NOMO-1 treated with dmso at 0.1 percent for 144 hours (cell line): ENCODE data around the gene CCDC91.

ENCODE experiments used
- DNase-seq: peaks from one replicate; lab custom pipeline; 2025; ENCODE audit not compliant: unreplicated experiment; lab: John Stamatoyannopoulos, UW

The CCDC91 gene, protein sequence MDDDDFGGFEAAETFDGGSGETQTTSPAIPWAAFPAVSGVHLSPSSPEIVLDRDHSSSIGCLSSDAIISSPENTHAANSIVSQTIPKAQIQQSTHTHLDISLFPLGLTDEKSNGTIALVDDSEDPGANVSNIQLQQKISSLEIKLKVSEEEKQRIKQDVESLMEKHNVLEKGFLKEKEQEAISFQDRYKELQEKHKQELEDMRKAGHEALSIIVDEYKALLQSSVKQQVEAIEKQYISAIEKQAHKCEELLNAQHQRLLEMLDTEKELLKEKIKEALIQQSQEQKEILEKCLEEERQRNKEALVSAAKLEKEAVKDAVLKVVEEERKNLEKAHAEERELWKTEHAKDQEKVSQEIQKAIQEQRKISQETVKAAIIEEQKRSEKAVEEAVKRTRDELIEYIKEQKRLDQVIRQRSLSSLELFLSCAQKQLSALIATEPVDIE

DNA sequence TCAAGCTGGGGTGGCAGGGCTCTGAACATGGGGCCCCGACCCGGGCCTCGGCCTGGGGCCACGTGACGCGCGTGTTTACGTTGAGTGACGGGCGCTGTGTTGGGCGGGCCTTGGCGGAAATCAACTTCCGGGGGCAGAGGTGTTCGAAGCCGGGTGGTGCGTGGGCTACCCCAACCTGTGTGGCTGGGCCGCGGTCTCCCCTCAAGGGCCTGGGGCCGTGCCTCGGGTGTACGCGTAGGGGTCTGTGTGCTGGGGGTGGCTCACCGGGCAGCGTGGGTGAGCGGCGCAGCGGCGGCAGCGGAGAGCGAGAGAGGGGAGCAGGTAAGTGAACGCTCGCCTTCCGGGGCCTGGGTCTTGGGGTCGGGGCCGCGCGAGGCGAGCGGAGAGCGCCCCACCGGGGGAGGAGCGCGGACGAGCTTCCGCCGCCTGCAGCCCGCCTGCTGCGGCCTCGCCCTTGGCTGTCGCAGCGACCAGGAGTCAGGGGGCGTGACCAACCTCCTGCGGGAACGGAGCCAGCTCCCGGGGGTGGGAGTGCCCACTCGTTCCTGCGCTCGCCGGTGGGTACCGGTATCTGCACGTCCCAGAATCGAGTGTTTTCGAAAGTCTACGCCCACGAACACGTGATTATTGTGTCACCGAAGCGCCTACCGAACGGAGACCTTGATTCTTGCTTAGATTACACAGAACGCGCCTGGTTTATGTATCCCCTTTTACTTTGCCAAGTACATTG lies at the start of gene CCDC91:
Gene CCDC91, plus strand, starts transcription at position 136 of the 730 bp plus-strand sequence. CDS start 66,760 bp downstream, outside the sequence.
- DNase-seq: peak; percentile 66

DNA sequence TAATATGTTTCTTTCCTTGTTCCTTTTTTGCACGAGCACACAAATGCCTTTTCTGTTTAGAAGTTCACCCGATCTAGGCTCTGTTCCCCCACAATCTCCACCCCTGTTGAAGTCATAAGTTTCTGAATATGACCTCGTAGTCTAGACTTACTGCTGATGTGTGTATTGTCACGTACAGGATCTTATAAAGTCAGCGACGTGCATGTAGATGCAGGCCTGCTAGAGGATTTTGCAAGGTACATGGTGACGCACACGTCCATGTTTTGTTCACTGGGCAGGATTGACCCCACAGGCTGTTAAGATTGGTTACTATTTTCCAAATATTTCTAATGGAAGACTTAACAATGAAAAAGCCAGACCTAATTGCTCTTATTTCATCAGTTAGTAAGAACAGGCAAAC lies 46.2 kb upstream of the CCDC91 start:
- DNase-seq: no peak

DNA sequence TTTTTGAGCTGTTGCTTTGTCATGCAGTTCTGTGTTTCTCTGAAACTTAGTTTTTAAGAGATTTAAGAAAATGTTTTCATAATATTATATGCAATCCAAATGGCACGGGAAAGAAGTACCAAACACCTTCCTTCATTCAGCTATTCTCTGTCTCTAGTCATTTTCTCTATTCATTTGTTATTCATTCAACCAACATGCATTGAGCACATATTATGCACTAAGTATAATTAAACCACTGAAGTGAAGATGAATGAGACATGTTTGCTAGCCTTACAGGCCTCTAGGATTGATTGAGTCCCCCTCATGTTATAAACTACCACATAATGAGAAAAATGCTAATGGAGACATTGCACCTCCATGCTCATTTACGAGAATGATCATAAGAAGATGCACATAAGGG lies 45.7 kb upstream of the CCDC91 start:
- no peak for DNase-seq

DNA sequence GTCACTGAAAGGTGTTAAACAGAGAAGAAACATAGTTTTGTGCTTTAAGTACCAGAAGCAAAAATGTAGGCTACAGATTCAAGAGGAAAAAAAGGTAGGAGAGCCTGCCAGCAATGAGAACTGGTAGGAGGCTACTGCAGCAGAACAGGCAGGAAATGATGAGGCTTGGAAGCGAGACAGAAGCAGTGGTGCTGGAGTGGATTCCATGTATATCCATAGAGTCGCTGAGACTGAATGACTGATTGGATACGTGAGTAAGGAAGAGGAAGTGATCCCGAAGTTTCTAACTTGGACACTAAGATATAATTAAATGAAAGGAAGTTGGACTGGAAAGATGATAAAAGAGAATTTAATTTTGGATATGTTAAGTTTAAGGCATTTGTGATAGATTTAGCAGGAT lies 45.0 kb upstream of the CCDC91 start:
- no peak for DNase-seq

DNA sequence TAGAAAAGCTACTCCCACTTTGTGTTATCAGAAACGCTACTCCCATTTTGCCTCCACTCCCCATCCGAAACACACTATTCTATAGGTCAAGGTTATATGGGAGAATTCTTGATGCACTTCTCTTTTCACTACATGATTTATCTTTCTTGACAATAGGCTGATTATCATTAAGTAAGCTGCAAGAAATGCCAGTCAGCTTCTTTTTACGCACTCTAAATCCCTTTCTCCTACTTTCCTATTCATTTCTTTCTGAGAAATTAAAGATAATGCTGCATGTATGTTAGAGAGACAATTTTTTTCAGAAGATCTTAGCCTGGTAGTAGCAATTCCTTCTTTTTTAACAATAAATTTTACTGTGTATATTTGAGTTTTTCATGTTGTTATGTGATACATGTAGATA lies 41.0 kb upstream of the CCDC91 start:
- DNase-seq: no peak

DNA sequence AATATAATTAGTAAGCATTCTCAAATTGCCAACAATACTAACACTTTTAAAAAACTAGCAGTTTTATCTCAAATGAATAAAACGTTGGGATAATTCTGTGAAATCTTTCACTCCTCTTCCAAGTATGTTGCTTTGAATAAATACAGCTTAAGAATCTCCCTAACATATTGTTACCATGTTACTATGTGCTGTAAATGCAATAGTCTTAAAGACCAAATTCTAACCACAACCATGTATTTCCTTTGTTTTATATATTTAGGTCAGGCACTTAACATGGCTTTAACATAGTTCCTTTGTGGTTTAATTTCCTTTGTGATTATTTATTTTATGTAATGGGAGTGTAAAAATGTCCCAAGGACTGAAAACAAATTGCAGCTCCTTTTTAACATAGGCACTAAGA lies 33.9 kb upstream of the CCDC91 start:
- no peak for DNase-seq

DNA sequence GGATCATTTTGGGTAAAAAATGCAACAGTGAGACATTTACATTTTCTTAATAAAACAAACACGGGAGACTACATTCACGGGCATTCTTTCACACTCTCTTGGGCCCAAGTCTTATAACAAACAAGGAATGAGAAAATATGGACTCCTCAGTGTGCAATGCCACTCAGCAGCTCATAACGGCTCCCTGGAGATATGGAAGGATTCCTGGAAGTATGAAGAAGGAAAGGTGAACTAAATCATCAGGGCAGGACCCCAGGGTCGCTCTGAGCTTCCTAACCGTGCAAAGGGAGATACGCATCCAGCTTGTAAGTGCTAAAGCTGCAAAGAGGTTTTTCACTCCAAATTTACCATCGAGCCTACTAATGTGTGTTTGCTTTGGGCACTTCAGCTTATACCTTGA lies 33.5 kb upstream of the CCDC91 start:
- no peak for DNase-seq

DNA sequence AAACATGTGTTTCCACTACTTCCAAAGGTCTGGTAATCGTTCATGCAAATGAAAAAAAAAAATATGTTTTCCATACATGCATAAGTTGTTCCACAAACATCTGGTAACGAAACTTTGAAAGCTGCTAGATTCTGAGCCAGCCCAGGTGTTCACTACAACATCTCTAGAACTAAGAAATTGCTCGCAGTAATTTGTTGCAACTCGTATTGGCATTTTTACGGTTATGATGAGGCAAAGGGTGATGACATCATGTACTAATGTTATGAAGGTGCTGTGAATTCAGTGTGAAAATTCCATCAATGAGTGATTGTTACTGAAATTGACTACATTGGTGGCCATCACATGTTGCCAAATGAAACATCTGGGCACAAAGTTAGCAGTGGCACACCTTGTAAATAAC lies 31.9 kb upstream of the CCDC91 start:
- DNase-seq: no peak

DNA sequence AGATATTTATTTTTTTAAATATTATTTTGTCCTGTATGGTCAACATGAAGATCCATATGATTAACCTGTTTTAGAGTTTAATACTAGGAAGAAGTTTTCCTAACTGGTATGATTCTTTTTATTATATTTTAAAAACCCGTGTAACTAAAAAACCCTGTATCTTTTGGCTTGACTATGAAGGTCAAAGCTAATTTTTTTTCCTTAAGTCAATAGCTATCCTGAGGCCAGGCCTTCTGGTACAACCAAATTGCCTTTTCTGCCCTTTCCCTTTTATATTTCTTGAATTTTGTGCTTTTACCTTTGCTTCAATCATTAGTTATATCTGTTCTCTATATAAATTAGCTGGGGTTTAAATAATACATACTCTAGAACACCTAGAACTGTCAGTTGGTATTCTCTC lies 30.6 kb upstream of the CCDC91 start:
- DNase-seq: no peak

DNA sequence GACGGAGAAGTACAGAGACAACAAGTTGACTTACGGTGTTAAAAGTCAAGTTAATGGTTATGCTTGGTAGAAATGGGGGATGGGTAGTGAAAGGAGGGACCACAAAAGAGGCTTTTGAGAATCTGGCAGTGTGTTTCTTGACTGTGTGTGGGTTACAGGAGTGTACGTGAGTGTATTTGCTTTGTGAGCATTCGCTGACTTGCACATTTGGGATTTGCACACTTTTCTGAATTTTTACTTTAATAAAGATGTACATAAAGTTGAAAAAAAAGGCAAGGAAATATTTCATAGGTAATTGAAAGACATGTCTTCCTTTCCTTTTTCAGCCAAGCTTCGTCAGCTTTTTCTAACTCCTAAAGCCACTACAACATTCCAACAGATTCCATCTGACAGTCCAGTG lies 28.6 kb upstream of the CCDC91 start:
- DNase-seq: no peak

DNA sequence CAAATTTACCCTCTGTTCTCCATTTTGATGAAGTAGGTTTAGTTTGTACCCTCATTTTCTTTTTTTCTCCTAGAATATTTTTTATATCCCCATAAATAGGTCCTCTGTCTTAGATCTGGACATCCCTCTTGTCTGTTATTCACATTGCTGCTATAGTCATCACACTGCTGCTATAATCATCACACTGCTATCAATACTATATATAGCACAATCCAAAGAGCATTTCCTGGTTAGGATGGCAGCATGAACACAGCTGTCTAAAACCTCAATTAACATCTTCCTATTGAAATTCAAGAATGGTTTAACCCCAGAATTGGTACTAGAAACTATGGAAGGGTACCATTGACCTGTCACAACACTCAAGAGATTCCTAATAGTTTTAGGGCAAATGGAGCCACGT lies 27.6 kb upstream of the CCDC91 start:
- no peak for DNase-seq

DNA sequence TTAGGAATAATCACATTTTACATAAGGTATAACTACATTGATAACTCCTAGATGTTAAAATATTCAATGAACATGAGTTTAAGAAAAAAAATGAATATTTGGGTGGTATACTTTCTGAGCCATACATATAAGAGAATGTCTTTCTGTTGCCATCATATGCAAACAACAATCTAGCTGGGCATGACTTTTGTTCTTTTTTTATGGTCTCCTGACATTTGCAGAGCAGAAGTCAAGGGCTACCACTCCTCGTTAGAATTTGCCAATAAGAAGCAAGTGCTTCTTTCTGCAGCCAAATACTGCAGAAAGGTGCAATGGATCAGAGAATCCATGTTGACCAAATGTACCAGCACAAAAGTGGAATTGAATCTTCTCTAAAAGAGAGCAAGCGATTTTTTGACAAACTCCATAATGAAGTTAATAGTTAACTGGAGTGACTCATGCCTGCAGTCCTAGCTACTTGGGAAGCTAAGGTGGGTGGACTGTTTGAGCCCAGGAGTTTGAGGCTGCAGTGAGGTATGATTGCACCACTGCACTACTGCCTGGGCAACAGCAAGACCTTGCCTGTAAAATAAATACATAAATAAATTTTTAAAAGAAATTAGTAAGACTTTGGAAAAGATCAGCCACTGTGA lies 25.5 kb upstream of the CCDC91 start:
- DNase-seq: no peak

DNA sequence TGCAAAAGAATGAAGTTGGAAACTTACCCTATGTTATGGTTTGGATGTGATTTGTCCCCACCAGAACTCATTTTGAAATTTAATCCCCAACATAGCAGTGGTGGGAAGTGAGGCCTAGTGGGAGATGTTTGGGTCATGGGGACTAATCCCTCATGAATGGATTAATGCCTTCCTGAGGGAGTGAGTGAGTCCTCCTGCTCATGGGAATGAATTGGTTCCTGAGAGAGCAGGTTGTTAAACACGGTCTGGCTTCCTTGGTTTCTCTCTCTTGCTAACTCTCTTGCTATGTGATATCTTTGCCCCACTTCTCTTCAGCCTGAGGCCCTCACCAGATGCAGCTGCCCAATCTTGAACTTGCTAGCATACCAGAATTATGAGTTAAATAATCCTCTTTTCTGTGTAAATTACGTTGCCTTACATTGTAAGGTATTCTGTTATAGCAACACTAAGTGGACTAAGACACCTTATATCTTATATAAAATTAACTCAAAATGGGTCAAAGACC lies 22.2 kb upstream of the CCDC91 start:
- no peak for DNase-seq

DNA sequence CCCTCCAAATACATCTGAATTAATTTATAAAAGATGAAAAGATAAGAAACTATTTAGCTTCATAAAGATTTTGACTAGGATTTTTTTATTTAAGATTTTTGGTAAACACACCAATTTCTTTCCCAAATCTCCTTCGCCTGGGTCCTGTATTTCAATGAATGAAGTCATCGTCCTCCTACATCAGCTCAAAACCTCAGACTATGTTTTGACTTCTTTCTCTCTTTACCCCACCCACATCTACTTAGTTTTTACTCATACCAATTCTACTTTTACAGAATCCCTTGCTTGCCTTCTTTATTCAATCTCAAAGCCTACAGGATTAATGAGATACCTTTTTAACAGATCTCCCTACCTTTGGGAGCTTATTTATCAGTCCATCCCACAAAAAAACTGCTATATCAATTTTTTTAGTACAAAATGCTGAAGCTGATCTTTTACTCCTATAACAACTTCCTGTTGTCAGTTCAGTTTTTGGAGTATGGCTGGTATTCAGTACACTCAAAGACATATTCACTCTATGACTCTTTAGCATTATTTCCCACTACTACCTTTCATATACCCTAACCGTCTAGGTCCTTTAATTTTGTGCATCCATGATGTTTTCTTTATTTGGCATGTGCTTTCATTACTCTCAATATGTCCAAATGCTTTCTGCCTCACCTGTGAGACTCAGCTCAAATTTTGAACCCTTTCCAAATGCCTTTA lies 18.7 kb upstream of the CCDC91 start:
- DNase-seq: no peak

DNA sequence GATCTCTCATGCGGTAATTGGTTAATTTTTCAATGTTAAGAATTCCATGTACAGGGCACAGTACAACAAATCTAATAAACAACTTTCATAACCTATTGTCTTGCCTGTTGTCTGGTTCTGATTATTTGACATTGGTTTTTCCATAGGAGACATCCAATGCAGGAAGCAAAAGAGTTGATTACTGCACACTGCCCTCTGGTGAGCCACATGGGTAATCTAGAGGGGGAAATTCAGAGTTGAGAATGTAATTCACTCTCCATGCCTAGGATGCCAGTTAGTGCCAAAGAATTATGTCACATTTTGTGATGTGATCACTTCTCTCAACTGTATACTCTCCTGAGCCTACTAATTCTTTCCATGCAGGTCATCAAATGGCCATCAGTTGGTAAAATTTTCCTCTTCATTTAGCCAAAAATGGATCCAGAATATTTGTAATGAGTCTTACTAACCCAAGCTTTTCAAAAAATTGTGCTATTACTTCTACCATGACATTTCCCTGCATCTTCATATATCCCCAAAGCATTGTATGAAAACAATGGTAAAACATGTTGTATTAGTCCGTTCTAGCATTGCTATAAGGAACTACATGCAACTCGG lies 17.7 kb upstream of the CCDC91 start:
- DNase-seq: no peak

DNA sequence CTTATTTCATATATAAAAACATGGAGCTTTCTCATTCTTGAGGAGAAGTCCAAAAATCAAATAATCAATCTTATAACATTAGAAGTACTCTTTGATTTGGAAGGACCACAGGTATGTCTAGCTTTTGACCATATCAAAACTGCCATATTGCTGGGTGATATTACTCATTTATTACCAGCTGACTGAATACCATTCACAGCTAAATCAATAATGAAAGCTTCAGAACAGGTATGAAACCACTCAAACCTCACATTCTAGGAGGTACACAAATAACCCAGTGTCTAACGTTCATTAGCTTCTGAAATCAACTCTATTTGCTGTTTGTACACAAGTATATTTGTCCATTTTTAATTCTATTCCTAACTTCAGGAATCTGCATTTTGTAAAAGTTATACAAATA lies 16.8 kb upstream of the CCDC91 start:
- DNase-seq: no peak

DNA sequence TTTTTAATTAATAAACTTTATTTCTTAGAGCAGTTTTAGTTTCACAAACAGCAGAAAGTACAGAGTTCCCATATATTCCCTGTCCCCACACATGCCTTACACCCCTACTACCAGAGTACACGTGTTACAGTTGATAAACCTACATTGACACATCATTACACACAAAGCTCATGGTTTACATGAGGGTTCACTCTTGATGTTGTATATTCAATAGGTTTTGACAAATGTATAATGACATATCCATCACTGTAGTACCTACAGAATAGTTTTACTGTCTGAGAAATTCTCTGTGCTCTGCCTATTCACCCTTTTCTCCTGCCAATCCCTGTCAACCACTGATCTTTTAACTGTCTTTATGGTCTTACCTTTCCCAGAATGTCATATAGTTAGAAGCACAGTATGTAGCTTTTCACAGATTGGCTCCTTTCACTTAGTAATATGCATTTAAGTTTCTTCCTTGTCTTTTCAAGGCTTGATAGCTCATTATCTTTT lies 15.1 kb upstream of the CCDC91 start:
- no peak for DNase-seq

DNA sequence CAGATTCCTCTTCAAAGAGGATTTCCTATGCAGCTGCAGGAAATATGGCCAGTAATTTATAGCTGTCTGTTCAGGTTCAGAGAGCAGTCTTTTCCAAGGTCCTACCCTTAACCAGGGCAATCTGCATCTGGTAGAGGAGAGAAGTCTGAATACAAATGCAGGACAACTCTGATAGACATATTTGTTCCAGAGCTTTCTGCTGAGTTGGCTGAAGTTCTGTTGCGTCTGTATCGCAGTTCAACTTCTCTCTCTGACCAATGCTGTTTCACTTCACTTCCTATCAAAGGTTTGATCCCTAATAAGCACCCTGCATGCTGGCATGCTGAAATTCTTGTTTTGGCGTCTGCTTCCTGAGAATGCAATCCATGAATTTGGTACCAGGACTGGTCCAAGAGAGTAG lies 14.0 kb upstream of the CCDC91 start:
- no peak for DNase-seq

DNA sequence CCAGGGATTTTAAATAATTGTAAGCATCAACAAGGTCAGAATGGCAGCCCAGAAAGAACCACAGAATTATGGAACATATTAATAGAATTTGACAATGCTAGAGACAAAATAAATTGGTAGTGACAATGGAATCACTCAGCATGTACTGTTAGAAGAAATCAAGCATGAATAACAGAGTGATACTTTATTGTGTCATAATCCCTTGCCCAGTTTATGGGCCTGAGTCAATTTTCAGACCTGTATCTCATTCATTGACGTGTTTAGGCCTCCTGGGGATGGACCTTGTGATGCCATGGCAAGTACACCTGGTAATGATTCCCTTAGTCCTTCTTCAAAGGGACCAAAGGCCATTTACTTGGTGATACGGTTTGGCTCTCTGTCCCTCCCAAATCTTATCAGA lies 12.8 kb upstream of the CCDC91 start:
- DNase-seq: no peak

DNA sequence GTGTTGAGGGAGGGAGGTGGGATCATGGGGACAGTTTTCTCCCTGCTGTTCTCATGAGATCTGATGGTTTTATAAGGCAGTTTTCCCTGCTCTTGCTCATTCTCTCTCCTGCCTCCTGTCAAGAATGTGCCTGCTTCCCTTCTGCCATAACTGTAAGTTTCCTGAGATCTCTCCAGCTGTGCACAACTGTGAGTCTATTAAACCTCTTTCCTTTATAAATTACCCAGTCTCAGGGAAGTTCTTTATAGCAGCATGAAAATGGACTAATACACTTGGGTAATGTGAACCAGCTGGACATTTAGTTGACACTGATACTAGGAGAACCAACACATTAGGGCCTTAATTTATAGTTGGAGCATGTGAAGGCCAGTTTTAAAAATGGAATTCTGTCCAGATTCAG lies 12.4 kb upstream of the CCDC91 start:
- DNase-seq: no peak

DNA sequence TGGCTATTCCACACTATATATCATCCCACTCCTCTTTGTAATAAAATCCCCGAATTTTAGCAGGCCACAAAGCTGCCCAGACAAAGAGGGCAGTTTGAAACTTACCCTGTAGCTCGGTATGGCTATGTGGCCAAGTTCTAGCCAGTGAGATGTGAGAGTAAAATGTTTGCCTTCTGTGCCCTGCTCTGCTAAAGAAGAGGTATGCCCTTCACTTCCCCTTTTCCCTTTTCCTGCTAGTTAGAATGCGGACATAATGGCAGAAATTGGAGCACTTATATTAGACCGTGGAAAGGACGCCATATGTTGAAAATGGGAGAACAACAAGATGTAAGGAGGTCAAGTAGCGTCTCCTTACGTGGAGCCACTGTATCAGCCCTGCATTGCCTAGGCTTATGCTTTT lies 11.5 kb upstream of the CCDC91 start:
- no peak for DNase-seq
